ENCODE measurements around the gene SNX13.

DNA sequence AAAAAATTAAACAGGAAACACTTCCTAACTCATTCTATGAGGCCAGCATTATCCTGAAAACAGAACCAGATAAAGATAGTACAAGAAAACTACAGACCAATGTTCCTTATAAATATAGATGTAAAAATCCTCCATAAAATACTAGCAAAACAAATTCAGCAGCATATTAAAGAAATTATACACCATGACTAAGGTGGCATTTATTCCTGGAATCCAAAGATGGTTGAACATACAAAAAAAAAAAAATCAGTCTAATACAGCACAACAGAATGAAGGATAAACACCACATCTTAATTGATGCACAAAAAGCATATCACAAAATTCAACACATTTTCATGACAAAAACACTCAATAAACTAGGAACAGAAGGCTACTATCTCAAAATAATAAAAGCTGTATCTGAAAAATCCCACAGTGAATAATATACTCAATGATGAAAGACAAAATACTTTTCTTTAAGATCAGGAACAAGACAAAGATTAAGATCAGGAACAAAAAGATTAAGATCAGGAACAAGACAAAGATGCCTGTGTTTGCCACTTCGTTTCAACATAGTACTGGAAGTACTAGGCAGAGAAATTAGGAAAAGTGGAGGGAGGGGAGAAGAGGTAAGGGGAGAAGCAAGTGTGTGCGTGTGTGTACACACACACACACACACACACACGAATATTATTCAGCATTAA, 95.6 kb downstream of the SNX13 start:
- TF ChIP-seq, protein P1, sequence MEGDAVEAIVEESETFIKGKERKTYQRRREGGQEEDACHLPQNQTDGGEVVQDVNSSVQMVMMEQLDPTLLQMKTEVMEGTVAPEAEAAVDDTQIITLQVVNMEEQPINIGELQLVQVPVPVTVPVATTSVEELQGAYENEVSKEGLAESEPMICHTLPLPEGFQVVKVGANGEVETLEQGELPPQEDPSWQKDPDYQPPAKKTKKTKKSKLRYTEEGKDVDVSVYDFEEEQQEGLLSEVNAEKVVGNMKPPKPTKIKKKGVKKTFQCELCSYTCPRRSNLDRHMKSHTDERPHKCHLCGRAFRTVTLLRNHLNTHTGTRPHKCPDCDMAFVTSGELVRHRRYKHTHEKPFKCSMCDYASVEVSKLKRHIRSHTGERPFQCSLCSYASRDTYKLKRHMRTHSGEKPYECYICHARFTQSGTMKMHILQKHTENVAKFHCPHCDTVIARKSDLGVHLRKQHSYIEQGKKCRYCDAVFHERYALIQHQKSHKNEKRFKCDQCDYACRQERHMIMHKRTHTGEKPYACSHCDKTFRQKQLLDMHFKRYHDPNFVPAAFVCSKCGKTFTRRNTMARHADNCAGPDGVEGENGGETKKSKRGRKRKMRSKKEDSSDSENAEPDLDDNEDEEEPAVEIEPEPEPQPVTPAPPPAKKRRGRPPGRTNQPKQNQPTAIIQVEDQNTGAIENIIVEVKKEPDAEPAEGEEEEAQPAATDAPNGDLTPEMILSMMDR (IDR thresholded peaks at IDR 0.05) = no peak
- TF ChIP-seq POLR2A (IDR thresholded peaks at IDR 0.05) = no peak
